Keratinocyte (primary cell): ENCODE measurements around the gene C10orf90.

Experiments used
- EZH2 ChIP-seq: IDR thresholded peaks from one replicate; pipeline ENCODE4 v1.6.1; 2012; ENCODE audit warnings: inconsistent platforms, mild to moderate bottlenecking, low read length, moderate library complexity
- TF ChIP-seq, protein P1 (sequence below), 3 experiments: IDR thresholded peaks in 1 of 3; conservative IDR thresholded peaks in 1 of 3; optimal IDR thresholded peaks in 1 of 3; 2 replicates in 2 of 3; 3 replicates in 1 of 3; pipeline versions ENCODE3 to v1.5.1; 2011; ENCODE audit warnings: low read length in 3 of 3, mild to moderate bottlenecking in 3 of 3, moderate library complexity in 2 of 3, control low read depth in 1 of 3, inconsistent platforms in 1 of 3; ENCODE audit not compliant: insufficient read depth in 2 of 3; ENCODE audit errors: extremely low read depth in 1 of 3

DNA sequence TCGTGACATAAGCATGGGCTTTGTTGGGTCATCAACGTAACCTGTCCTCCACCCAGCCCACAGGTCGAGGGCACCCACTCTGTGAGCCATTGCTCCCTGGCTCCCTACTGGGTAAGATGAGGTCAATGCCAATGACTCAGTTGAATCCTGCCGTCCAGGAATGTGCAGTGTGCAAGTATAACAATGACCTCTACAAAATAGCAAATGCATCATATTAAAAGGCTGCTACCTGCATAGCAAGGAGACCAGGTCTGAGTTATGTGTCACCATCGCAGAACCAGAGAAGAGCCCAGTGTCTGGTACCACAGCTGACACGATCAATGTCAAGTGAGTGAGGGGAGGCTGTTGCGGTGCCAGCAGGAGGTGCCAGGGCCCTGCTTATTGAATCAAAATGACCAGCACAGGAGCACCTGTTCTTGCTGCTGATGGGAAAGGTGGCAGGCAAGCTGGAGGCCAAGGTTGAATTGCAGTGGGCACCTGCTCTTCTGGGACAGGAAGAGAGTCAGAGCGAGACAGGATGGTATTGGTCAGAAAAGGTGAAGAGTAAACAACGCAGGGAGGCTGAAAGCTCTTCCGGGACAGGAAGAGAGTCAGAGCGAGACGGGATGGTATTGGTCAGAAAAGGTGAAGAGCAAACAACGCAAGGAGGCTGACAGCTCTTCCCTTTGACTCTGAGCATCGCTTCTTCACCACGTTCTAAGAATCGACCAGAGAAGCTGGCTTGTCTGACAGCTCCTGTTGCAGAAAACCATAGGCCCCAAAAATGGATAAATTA is 173.5 kb downstream of the C10orf90 start:
- no peak for TF ChIP-seq EZH2
- TF ChIP-seq, protein P1, sequence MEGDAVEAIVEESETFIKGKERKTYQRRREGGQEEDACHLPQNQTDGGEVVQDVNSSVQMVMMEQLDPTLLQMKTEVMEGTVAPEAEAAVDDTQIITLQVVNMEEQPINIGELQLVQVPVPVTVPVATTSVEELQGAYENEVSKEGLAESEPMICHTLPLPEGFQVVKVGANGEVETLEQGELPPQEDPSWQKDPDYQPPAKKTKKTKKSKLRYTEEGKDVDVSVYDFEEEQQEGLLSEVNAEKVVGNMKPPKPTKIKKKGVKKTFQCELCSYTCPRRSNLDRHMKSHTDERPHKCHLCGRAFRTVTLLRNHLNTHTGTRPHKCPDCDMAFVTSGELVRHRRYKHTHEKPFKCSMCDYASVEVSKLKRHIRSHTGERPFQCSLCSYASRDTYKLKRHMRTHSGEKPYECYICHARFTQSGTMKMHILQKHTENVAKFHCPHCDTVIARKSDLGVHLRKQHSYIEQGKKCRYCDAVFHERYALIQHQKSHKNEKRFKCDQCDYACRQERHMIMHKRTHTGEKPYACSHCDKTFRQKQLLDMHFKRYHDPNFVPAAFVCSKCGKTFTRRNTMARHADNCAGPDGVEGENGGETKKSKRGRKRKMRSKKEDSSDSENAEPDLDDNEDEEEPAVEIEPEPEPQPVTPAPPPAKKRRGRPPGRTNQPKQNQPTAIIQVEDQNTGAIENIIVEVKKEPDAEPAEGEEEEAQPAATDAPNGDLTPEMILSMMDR (optimal IDR thresholded peaks at IDR 0.05 in 1 of 3, IDR thresholded peaks at IDR 0.05 in 1 of 3, conservative IDR thresholded peaks at IDR 0.05 in 1 of 3; ENCODE audit: extremely low read depth in 1 of 3, insufficient read depth in 2 of 3, low read length in 3 of 3): no peak
